HCT116 (cell line): ENCODE data around the gene GOLPH3L.

Experiments
- CEBPB ChIP-seq: IDR thresholded peaks from 2 replicates; pipeline ENCODE4 v1.6.1; 2012; ENCODE audit warnings: low read depth
- CTCF ChIP-seq, 3 experiments: fragments of 200-600 bp in 1 of 3; sonication (generic) in 1 of 3; IDR thresholded peaks in 2 of 3; conservative IDR thresholded peaks in 1 of 3; 2 replicates each; pipeline ENCODE4 v1.5.1; 2012 to 2017; ENCODE audit warnings: low read depth in 2 of 3, low read length in 2 of 3, antibody characterized with exemption in 1 of 3, borderline replicate concordance in 1 of 3, control low read depth in 1 of 3, mild to moderate bottlenecking in 1 of 3, mixed read lengths in 1 of 3, mixed run types in 1 of 3, moderate library complexity in 1 of 3; ENCODE audit not compliant: insufficient read depth in 1 of 3
- JUND ChIP-seq: IDR thresholded peaks from 2 replicates; pipeline ENCODE4 v1.6.1; 2012
- POLR2A ChIP-seq: IDR thresholded peaks from 2 replicates; pipeline ENCODE4 v1.7.0; 2011; ENCODE audit warnings: borderline replicate concordance; ENCODE audit not compliant: insufficient read depth, insufficient read length; ENCODE audit errors: extremely low read depth
- POLR2AphosphoS5 ChIP-seq: IDR thresholded peaks from 2 replicates; pipeline ENCODE4 v1.6.1; 2011; ENCODE audit warnings: mild to moderate bottlenecking, low read depth, low read length, moderate library complexity
- RAD21 ChIP-seq: IDR thresholded peaks from 2 replicates; pipeline ENCODE4 v1.6.1; 2012; ENCODE audit warnings: low read depth, mild to moderate bottlenecking
- REST ChIP-seq: IDR thresholded peaks from 2 replicates; pipeline ENCODE4 v1.6.1; 2012; ENCODE audit warnings: low read depth

- TF ChIP-seq POLR2AphosphoS5 (no peak), CTCF (IDR thresholded peaks at IDR 0.05 in 2 of 3, conservative IDR thresholded peaks at IDR 0.05 in 1 of 3; ENCODE audit: borderline replicate concordance in 1 of 3, insufficient read depth in 1 of 3, low read depth in 2 of 3, low read length in 2 of 3) (no peak), POLR2A (no peak), JUND (no peak), CEBPB (no peak), REST (no peak), RAD21 (no peak)
These were observed 18.0 kb downstream of the GOLPH3L start for GRCh38 chr1:150678988-150679387.
